ENCODE data around the gene TRAPPC14. TPM values are rescaled to one million over a fixed set of nuclear protein-coding genes. Genes with fewer than 3 reads are reported as not detected.

TRAPPC14 gene
- total and polyA plus RNA-seq, 9 of the 15 experiments (the other 6 are each of a cell fraction or from before 2014, with no cell fraction given) = 0.42 to 45.9 (median 18.2) TPM

GRCh38 chr7:100119072-100119969 is 39.2 kb downstream of the TRAPPC14 start, which contains the start of the genes CNPY4 and TAF6 (continued):
- TF ChIP-seq MLX (CRISPR knock-in tag; conservative IDR thresholded peaks at IDR 0.05) (peak in 1 of 2 experiments; percentile 88; a peak in 2 of 4 replicates), ZNF12 (CRISPR knock-in tag; IDR thresholded peaks at IDR 0.05) (0 out of 2 replicates have a peak, but pooled peaks have one; percentile 10), NFIC (IDR thresholded peaks at IDR 0.05) (peak; percentile 100), ZBTB2 (IDR thresholded peaks at IDR 0.05) (peak; percentile 99), GTF2F1 (IDR thresholded peaks at IDR 0.05; ENCODE audit: low read depth, low read length) (peak; percentile 54), ZBTB34 (CRISPR knock-in tag; IDR thresholded peaks at IDR 0.05) (no peak), TAL1 (IDR thresholded peaks at IDR 0.05) (no peak), EP400 (IDR thresholded peaks at IDR 0.05) (peak; percentile 87), THRB (CRISPR knock-in tag; conservative IDR thresholded peaks at IDR 0.05) (peak; percentile 76; the same call in 1 of the 2 replicates), ZNF41 (CRISPR knock-in tag; conservative IDR thresholded peaks at IDR 0.05) (no peak), PATZ1 (CRISPR knock-in tag; IDR thresholded peaks at IDR 0.05; ENCODE audit: borderline replicate concordance) (0 out of 2 replicates have a peak, but pooled peaks have one; percentile 46), ZNF57 (CRISPR knock-in tag; IDR thresholded peaks at IDR 0.05) (0 out of 2 replicates have a peak, but pooled peaks have one; percentile 72), DPF2 (IDR thresholded peaks at IDR 0.05) (no peak), SNRNP70 (optimal IDR thresholded peaks at IDR 0.05; ENCODE audit: low read depth, low read length) (peak; percentile 55), E2F8 (IDR thresholded peaks at IDR 0.05; ENCODE audit: low read depth, partially characterized antibody) (peak; percentile 64)
